H7 (cell line): ENCODE data around the gene CUL3. TPM values are rescaled to one million over a fixed set of nuclear protein-coding genes. Genes with fewer than 3 reads are reported as not detected.

ENCODE experiments used
- DNase-seq: peaks from one replicate; pipeline ENCODE4 v3.0.0; 2012
- H3K27me3 ChIP-seq: 2 replicates; pipeline ENCODE4 v1.6.0; 2011; ENCODE audit warnings: mild to moderate bottlenecking, low read length; ENCODE audit not compliant: control insufficient read depth, insufficient read depth
- H3K36me3 ChIP-seq: replicated peaks from 2 replicates; pipeline ENCODE4 v1.5.1; 2011; ENCODE audit warnings: low read length; ENCODE audit not compliant: control insufficient read depth, insufficient read depth
- H3K4me3 ChIP-seq: 2 replicates; pipeline ENCODE4 v1.5.1; 2011; ENCODE audit warnings: low read depth, mild to moderate bottlenecking, control low read depth, low read length, moderate library complexity; ENCODE audit not compliant: insufficient read depth
- total RNA-seq: library from RNA; depleted of rRNA; stranded (reverse); fragments of >200 nt; shearing (Covaris generic); gene quantifications from 2 replicates; pipeline ENCODE4 v1.2.3, GENCODE V29; 2014; rRNA removed

The CUL3 gene
- total RNA-seq, 1 experiment from 2014 or later, result 46.7 TPM

DNA sequence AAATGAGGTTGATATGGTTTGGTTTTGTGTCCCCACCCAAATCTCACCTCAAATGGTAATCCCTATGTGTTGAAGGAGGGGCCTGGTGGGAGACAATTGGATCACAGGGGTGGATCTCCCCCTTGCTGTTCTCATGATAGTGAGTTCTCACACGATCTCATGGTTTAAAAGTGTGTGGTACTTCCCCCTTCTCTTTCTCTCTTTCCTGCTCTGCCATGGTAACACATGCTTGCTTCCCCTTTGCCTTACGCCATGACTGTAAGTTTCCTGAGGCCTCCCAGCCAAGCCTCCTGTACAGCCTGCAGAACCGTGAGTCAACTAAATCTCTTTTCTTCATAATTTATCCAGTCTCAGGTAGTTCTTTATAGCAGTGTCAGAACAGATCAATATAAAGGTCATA lies 158.5 kb downstream of the CUL3 start:
- no peak for DNase-seq
- H3K36me3 ChIP-seq, result no peaks in the 10 kb centered on the region
- no peaks in the 10 kb centered on the region for H3K27me3 ChIP-seq
- no peak overlapping the region for H3K4me3 ChIP-seq

DNA sequence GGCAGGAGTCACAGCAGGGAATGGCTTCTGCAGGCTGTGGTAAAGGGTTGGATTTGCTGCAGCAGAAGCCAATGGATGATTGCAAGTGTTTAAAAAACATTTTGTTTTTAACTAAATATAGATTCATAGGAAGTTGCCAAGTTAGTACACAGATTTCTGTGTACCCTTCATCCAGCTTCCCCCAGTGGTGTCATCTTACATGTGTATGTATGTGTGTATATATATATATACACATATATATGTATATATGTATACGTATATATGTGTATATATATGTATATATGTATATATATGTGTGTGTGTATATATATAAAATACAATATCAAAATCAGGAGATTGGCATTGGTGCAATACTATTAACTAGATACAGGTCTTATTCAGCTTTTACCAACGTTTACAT lies 164.1 kb downstream of the CUL3 start:
- Histone ChIP-seq H3K4me3 (no peak overlapping the region), H3K36me3 (no peaks in the 10 kb centered on the region), H3K27me3 (no peaks in the 10 kb centered on the region)
- DNase-seq, result no peak

Other genes starting within 250 kb of the CUL3 start
- 0.22 and 0.31 TPM in 2 replicates for gene FAM124B, start 183.3 kb downstream of the CUL3 start, total RNA-seq
- gene CCDC195, start 131.0 kb upstream of the CUL3 start, total RNA-seq, result not detected in 2 replicates